HepG2 (cell line): ENCODE measurements around the gene CTSA. TPM values are rescaled to one million over a fixed set of nuclear protein-coding genes. Genes with fewer than 3 reads are reported as not detected.

Source experiments
- ADNP ChIP-seq: sonication (generic); formaldehyde crosslinking; IDR thresholded peaks from 2 replicates; pipeline ENCODE4 v1.4.0; 2020; ENCODE audit warnings: missing genetic modification reagents
- AHDC1 ChIP-seq: sonication (generic); formaldehyde crosslinking; IDR thresholded peaks from 2 replicates; pipeline ENCODE4 v1.5.1; 2020; ENCODE audit warnings: mild to moderate bottlenecking, missing genetic modification reagents, borderline replicate concordance
- ARID2 ChIP-seq: sonication (generic); formaldehyde crosslinking; IDR thresholded peaks from 2 replicates; pipeline ENCODE4 v1.8.1; 2022; ENCODE audit warnings: mild to moderate bottlenecking, missing genetic modification reagents, borderline replicate concordance
- FIP1L1 ChIP-seq: fragments of 200-400 bp; formaldehyde crosslinking; IDR thresholded peaks from 2 replicates; pipeline ENCODE4 v1.6.1; 2018; ENCODE audit warnings: low read depth, mild to moderate bottlenecking, low read length, moderate library complexity, borderline replicate concordance; ENCODE audit not compliant: insufficient read depth
- FOXK1 ChIP-seq: sonication (generic); formaldehyde crosslinking; IDR thresholded peaks from 2 replicates; pipeline ENCODE4 v1.4.0; 2020; ENCODE audit warnings: low read depth, missing genetic modification reagents, borderline replicate concordance
- KDM2A ChIP-seq: sonication (generic); formaldehyde crosslinking; IDR thresholded peaks from 2 replicates; pipeline ENCODE4 v1.4.0; 2020; ENCODE audit warnings: low read depth, missing genetic modification reagents, borderline replicate concordance
- NCOR1 ChIP-seq: fragments of 200-600 bp; sonication (generic); IDR thresholded peaks from 2 replicates; pipeline ENCODE4 v1.7.0; 2017; ENCODE audit warnings: antibody characterized with exemption, low read length, borderline replicate concordance
- TBX2 ChIP-seq: sonication (generic); formaldehyde crosslinking; IDR thresholded peaks from 2 replicates; pipeline ENCODE4 v1.5.0; 2020; ENCODE audit warnings: missing genetic modification reagents, mild to moderate bottlenecking, borderline replicate concordance
- TGIF2 ChIP-seq: IDR thresholded peaks from 2 replicates; pipeline ENCODE4 v1.6.1; 2016; ENCODE audit warnings: control low read depth, missing compliant biosample characterization
- ZBTB38 ChIP-seq: sonication (generic); formaldehyde crosslinking; IDR thresholded peaks from 2 replicates; pipeline ENCODE4 v1.5.1; 2020; ENCODE audit warnings: mild to moderate bottlenecking, missing genetic modification reagents
- ZFX ChIP-seq: sonication (generic); formaldehyde crosslinking; IDR thresholded peaks from 2 replicates; pipeline ENCODE4 v1.4.0; 2020; ENCODE audit warnings: mild to moderate bottlenecking, low read depth, missing genetic modification reagents, moderate library complexity
- ZNF331 ChIP-seq: sonication (generic); formaldehyde crosslinking; IDR thresholded peaks from 2 replicates; pipeline ENCODE4 v1.4.0; 2020; ENCODE audit warnings: missing genetic modification reagents
- polyA plus RNA-seq, 8 experiments: library from polyadenylated mRNA; depleted of rRNA in 3 of 8; stranded (reverse) in 7 of 8; unstranded in 1 of 8; fragments of >200 nt; fragmentation: Illumina TruSeq in 4 of 8; extraction: Trizol in 4 of 8; gene quantifications; 2 replicates each; pipeline versions ENCODE4 v1.2.1 to v1.2.3, GENCODE V29; 2011 to 2016; ENCODE audit warnings: low read depth in 4 of 8, missing spikeins in 1 of 8, mixed read lengths in 1 of 8; ENCODE audit not compliant: insufficient read depth in 1 of 8
- total RNA-seq, 5 experiments: library from RNA; depleted of rRNA; stranded (reverse); fragments of >200 nt; fragmentation: Illumina TruSeq; extraction: Trizol; gene quantifications; 2 replicates each; pipeline ENCODE4 v1.2.3, GENCODE V29; 2016; ENCODE audit warnings: low read depth in 1 of 5
- TF ChIP-seq, protein P1 (sequence below): sonication (generic); formaldehyde crosslinking; IDR thresholded peaks from 2 replicates; pipeline ENCODE4 v1.5.0; 2020; ENCODE audit warnings: missing genetic modification reagents, mild to moderate bottlenecking, borderline replicate concordance
- TF ChIP-seq, protein P2 (sequence below): sonication (generic); formaldehyde crosslinking; IDR thresholded peaks from 2 replicates; pipeline ENCODE4 v1.5.0; 2020; ENCODE audit warnings: mild to moderate bottlenecking, low read depth, missing genetic modification reagents, borderline replicate concordance

Gene CTSA
- total and polyA plus RNA-seq, 2 of the 13 experiments (the other 11 are each of a cell fraction or from before 2014, with no cell fraction given): 202 to 231 TPM

DNA sequence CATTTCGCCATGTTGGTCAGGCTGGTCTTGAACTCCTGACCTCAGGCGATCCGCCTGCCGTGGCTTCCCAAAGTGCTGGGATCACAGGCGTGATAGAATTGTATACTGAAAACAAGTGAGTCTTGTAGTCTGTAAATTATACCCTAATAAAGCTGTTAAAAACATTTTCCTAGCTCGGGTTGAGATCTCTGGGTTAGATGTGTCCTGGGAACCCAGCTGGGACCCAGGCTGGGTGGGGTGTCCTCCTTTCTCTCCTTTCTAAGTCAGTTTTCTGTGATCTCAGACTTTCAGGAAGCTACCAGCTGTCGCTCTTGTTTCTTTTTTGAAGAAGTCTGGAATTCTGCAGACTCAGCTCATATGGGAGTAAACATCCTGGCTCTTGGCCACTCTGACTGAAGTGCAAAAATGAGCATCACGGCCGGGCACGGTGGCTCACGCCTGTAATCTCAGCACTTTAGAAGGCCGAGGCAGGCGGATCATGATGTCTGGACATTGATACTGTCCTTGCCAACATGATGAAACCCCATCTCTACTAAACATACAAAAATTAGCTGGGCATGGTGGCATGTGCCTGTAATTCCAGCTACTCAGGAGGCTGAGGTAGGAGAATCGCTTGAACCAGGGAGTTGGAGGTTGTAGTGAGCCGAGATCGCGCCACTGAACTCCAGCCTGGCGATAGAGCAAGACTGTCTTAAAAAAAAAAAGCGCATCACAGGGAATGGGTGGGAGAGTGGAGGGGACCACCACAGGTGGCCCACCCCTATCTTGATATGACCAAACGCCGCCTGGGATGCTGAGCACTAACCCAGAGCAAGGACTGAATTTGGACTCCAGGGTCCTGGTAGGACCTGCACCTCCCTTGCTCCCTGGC lies 33.5 kb downstream of the CTSA start (continued):
- peak; percentile 14; the same call in 1 of the 2 replicates for TF ChIP-seq KDM2A (CRISPR knock-in tag)
- TF ChIP-seq, protein P1, sequence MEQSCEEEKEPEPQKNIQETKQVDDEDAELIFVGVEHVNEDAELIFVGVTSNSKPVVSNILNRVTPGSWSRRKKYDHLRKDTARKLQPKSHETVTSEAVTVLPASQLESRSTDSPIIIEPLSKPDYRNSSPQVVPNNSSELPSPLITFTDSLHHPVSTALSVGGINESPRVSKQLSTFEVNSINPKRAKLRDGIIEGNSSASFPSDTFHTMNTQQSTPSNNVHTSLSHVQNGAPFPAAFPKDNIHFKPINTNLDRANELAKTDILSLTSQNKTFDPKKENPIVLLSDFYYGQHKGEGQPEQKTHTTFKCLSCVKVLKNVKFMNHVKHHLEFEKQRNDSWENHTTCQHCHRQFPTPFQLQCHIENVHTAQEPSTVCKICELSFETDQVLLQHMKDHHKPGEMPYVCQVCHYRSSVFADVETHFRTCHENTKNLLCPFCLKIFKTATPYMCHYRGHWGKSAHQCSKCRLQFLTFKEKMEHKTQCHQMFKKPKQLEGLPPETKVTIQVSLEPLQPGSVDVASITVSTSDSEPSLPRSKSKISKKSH (CRISPR knock-in tag): 0 out of 2 replicates have a peak, but pooled peaks have one; percentile 70
- TF ChIP-seq ARID2 (CRISPR knock-in tag): peak; percentile 40; the same call in 1 of the 2 replicates
- TF ChIP-seq FIP1L1: no peak
- TF ChIP-seq ZNF331 (CRISPR knock-in tag): 0 out of 2 replicates have a peak, but pooled peaks have one; percentile 29
- TF ChIP-seq AHDC1 (CRISPR knock-in tag): peak; percentile 51; the same call in 1 of the 2 replicates
- TF ChIP-seq ADNP: no peak
- TF ChIP-seq TBX2 (CRISPR knock-in tag): peak; percentile 46; the same call in 1 of the 2 replicates
- 0 out of 2 replicates have a peak, but pooled peaks have one; percentile 19 for TF ChIP-seq NCOR1
- TF ChIP-seq FOXK1: peak; percentile 94
- TF ChIP-seq TGIF2 (CRISPR knock-in tag): 0 out of 2 replicates have a peak, but pooled peaks have one; percentile 31
- TF ChIP-seq ZFX: peak; percentile 42; the same call in 1 of the 2 replicates
- TF ChIP-seq, protein P2, sequence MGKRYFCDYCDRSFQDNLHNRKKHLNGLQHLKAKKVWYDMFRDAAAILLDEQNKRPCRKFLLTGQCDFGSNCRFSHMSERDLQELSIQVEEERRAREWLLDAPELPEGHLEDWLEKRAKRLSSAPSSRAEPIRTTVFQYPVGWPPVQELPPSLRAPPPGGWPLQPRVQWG: 0 out of 2 replicates have a peak, but pooled peaks have one; percentile 27
- TF ChIP-seq ZBTB38 (CRISPR knock-in tag): 0 out of 2 replicates have a peak, but pooled peaks have one; percentile 30
